Activated CD4-positive, alpha-beta T cell treated with anti-CD3 and anti-CD28 coated beads, Interleukin-2, amount 50 U/mL, for 24 hours (primary cell): Measurements from ENCODE around the gene ANKRD34A.

ENCODE experiments used
- DNase-seq, 2 donors: peaks; one replicate each; pipeline ENCODE4 v3.0.0-alpha.2; 2020; ENCODE audit warnings: low read depth in 1 of 2, low spot score in 1 of 2

The ANKRD34A gene

GRCh38 chr1:145991735-145992412 lies 27.5 kb upstream of the ANKRD34A start:
- no peak for DNase-seq

- DNase-seq = no peak
These were observed 26.0 kb upstream of the ANKRD34A start for GRCh38 chr1:145990249-145990855.

- DNase-seq = no peak
These were observed 24.4 kb upstream of the ANKRD34A start for GRCh38 chr1:145988773-145989172.

DNA sequence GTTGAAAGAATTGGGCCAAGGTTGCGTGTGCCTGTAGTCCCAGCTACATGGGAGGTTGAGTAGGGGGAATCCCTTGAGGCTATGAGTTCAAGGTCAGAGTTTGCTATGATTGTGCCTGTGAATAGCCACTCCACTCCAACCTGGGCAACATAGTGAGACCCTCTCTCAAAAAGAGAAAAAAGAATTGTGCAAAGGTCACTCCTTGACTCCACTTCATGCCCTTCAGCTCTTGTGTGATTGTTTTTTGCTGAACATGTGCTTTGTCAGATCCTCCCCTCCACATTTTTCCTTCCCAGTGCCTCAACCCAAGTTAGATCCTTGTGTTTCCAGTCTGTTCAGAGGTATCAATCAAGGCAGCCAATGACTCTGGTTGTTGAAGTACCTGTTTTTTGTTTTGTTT lies 23.6 kb upstream of the ANKRD34A start:
- no peak for DNase-seq

DNA sequence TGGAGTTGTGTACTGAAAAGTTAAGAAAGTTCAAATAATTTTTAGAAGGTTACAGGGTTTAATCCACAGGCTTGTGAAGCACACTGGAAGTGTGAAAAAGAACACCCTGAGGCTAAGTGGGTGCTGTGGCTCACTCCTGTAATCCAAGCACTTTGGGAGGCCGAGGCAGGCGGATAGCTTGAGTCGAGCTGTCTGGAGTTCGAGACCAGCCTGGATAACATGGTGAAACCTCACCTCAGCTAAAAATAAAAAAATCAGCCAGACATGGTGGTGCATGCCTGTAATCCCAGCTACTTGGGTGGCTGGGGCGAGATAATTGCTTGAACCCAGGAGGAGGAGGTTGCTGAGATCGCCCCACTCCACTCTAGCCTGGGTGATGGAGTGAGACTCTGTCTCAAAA lies 22.2 kb upstream of the ANKRD34A start:
- no peak for DNase-seq

- no peak for DNase-seq
These were observed 21.4 kb upstream of the ANKRD34A start for GRCh38 chr1:145985502-145986439.

DNA sequence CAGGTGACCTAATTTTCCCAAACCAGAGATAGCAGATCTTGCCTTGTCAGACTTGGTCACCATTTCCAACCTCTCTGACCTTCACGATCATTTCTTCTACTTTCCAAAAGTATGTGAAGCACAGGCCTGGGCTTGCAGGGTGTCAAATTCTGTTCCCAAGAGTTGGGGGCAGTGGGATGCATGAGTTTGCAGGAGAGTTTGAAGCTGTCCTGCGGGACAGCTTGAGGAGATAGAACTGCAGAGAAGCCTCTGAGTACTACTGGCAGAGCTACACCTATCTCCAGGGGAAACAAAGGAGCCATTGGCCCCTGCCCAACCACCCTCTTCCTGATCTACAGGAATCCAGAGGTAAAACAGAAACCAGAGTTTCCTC lies 20.7 kb upstream of the ANKRD34A start:
- no peak for DNase-seq

DNA sequence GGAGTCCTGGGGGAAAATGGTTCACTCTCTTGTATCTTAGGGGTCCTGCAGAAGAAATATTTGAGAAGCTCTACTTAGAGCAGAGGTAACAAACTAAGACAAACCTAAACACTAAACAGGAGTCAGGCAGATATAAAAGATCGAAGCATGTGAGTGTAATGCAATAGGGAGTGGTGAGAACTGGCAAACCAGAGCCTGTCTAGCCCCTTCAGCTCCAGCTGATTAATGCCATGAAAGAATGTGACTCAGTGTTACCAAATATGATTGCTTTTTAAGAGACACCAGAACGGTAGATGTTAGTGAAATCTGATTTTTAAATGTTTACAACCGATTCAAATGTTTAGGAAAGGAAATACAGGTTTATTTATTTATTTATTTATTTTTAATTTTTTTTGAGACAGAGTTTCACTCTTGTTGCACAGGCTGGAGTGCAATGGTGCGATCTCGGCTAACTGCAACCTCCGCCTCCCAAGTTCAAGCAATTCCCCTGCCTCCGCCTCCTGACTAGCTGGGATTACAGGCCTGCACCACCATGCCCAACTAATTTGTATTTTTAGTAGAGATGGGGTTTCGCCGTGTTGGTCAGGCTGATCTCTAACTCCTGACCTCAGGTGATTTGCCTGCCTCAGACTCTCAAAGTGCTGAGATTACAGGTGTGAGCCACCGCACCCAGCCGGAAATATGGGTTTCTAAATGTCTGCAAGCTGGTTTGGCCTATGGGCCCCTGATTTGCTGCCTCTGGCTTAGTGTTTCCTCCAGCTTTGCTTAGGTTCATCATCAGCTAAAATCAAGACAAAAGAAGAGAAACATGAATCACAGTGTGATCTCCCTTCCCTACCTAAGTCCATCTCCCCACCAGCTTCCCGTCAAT lies 19.8 kb upstream of the ANKRD34A start:
- DNase-seq = no peak

DNA sequence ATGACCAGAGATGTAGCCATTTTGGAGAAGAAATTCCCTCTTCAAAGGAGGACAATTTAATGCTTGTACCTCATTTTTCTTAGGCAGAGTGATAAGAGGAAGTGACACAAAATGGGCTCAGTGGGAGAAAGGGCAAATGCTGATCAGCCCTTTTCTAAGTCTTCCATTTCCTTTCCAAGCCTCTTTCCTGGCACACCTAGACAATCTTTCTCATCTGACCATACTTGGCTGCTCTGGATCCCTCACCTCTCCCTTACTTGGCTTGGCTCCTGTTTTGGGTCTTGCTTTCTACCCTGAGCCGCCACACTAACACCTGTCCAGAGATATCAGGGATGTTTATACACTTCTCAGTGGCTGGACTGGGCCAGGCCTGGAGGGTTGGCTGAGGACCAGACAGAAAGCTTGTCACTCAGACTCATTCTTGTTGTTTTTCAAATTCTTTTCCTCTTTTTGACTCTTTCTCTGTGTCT lies 18.9 kb upstream of the ANKRD34A start:
- no peak for DNase-seq

DNA sequence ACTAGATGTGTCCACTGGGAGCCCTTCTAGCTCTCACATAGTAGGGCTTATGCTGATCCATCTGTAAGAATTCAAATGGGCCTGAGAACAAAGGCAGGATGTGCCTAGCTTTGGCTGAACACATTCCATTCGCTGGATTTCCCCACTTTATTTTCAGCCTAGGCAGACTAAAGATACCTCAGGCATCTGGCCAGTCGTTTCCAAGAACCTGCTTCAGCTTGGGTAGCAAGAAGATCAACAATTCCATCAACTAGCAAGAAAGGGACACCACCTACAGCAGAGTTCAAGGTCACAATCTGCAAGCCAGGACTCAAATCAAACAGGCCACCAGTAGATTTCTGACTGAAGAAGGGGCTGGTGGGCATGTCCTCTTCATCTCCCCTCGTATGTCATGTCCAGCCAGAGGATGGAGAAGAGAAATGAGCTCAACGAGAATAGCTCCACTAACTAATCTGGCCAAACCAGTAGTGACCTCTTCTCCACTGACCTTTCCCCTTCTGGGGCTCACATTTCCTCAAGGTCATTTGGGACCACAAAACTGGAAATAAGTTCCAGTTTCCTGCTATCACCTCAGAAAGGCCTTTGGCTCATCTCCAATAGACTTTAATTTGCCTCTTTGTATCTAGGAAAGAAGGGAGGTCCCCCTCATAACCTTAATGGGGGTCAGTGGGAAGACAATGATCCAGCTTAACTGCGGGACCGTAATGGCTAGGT lies 17.8 kb upstream of the ANKRD34A start:
- DNase-seq = no peak

DNA sequence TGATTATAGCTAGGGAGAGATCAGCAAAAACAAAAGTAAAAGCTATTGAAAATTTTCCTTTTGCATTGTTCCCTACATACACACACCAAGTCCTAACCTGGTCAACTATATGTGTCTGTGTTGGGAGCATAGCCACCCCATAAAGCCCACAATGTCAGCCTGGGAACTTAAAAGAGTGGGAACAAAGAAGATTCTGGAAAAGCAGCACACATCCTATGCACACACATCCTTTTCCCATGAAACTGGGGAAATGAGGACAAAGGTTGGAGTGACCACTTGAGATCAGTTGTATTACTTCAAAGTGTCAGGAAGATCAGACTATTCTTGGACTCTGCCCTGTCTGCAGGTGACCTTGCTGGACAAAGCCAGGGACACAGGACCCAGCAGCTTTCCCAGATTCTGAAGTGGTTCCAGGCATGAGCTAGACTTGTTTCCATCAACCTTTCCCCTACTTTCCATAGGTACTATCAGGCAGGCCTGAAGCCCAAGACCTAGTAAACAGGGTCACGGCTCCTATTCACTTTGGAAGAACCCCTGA lies 16.2 kb upstream of the ANKRD34A start:
- DNase-seq = no peak

DNA sequence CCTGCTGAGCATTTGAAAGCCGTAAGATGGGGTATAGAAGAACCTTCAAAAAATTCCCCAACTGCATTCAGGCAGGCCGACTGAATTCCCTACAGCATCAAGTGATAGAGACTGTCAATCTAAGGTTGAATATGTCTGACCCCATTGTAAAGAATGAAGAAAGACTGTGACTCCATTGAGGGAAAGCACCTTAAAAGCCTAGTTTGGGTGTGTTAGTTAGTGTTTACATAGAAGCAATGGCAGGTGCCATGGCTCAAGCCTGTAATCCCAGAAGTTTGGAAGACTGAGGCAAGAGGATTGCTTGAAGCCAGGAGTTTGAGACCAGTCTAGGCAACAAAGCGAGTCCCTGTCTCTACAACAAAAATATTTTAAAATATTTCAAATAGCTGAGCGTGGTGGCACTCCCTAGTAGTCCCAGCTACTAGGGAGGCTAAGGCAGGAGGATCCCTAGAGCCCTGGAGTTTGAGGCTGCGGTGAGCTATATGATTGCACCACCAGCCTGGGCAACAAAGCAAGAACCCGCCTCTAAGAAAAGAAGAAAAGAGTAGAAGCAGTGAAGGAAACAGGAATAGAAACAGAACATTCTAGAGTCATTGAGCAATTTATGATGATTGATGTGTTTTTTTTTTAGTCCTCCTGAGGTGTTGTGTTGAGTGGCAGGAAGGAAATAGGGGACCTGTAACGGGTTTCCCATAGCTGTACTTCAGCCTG lies 15.5 kb upstream of the ANKRD34A start:
- no peak for DNase-seq

DNA sequence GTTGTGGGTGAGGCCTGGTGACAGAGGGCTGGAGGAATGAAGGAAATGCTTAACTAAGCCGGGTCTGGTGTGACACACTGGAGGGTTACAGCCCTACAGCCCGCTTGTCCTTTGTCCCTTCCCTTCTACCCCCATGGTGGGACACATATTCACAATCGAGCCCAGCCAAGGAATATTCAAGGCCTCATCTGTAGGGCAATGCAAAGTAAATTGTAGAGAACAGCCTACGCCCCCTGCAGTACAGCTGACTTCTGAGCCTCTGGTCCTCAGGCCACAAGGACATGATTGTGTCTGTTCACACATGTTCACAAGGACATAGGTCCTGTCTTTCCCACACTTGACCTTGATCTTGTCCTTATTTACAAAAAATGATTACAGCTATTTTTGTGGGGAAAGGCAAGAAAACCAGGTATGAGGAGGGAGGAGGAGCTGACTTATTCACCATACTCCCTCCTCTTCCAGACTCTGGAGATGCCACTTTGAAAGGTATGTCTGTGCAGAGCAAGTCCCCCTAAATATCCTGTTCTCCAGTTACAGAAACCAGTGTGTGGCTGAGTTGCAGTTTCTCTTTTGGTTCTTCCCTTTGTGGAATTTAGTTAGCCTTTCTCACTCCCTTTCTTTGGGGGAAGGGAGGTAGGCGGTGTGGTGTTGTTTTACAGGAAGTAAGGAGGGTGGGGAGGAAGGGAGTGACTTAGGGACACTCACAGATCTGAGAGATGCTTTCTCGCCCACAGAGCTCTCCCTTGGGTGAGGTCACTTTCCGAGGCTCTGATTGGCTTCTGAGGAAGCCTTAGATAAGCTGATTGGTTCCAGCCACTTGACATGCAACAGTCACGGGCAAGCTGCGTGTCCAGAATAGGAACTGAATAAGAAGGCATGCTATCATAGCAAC lies 14.7 kb upstream of the ANKRD34A start:
- DNase-seq = peak; percentile 45 to 84

DNA sequence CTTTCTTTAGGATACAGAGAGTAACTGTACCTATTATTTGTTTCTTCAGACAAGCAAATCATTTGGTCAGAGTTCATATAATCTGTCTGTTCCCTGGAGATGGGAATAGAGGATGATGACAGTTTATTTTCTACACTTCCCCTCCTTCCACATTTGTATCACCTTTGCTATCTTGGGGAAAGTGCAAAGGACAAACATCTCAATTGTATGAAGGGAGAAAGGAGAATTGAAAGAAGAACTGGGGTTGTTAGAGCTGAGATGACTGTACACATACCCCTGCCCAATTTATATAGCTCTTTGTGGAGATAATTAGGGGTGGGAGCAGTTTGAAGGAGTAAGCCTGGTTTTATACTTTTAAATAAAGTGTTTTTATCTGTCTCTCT lies 14.1 kb upstream of the ANKRD34A start:
- no peak for DNase-seq

DNA sequence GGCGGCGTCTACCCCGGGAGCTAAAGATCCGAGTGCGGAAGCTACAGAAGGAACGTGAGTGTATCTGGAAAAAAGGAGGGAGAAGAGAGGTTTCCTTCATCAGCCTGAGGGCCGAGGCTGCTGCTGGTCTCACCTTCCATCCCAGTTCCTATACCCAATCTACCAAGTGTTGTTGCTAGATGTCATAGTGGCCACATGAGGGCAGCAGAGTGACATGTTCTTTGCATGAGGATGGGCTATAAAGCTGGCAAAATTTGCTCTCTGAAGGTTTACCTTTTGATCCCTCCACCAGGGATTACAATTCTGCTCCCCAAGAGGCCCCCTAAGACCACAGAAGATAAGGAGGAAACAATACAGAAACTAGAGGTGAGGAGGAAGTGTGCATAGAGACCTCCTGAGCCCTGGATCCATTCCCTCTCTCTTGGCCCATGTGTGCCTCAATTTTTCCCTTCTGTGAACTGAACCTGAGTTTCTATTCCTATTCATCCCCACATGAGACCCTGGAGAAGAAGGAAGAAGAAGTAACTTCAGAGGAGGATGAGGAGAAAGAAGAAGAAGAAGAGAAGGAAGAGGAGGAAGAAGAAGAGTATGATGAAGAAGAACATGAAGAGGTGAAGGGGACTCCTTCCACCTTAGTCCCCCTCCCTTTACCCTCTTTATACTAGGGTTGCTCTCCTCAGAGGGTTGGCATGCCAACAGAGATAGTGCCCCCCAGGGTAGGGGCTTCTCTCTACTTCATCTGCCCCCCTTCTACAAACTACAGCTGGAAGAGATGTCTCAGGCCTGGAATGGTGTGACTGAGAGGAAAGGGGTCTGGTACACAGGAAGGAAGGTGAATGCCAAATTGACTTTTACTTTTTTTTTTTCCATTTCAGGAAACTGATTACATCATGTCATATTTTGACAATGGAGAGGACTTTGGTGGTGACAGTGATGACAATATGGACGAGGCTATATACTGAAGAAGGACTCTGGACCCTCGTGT lies 13.4 kb upstream of the ANKRD34A start:
- peak; percentile 30 to 66 for DNase-seq

DNA sequence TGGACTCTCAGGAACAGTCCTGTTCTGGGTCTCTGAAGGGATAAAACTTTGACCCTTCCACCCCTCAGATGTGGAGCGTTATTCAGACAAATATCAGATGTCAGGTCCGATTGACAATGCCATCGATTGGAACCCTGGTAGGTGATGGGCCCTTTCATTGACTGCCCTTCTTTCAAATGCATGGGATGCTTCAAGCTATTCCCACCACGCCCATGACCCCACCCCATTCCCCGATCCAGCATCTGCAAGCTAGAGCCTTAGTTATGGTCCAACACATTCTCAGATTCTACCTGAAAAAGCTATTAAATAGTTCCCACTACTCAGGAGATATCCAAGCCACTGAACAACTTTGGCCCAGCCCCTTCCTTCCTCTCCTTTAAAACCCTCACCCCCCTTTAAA lies 12.6 kb upstream of the ANKRD34A start:
- no peak for DNase-seq

DNA sequence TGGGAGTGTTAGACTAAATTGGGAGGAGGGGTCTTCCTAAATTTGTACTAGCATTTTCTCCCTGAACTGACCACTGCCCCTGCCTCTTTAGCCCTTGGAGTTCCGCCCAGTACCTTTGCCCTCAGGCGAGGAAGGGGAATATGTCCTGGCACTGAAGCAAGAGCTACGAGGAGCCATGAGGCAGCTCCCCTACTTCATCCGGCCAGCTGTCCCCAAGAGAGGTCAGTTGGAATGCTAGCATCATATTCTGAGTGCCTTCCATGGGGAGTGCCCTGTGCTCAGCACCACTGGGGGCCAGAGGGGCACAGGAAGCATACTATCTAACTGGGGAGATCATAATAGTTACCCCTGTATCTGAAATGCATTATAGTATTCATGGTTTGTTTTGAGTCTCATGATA lies 10.8 kb upstream of the ANKRD34A start:
- no peak for DNase-seq
